Activated CD4-positive, alpha-beta T cell treated with anti-CD3 and anti-CD28 coated beads, Interleukin-2, amount 10 ng/mL, durations not matched to agents 7 days and 5 days (primary cell): ENCODE data around the gene ST3GAL4. TPM values are rescaled to one million over a fixed set of nuclear protein-coding genes. Genes with fewer than 3 reads are reported as not detected.

Source experiments
- CTCF ChIA-PET: fragments of 350-600 bp; sonication (Branson Sonifier 250); formaldehyde crosslinking; loops from one replicate; lab custom pipeline; 2021; ENCODE audit warnings: antibody characterized with exemption; lab: Charles Lee
- POLR2A ChIA-PET: fragments of 350-600 bp; sonication (Branson Sonifier 250); formaldehyde crosslinking; loops from one replicate; lab custom pipeline; 2021; ENCODE audit warnings: antibody characterized with exemption; lab: Charles Lee
- DNase-seq: peaks from one replicate; pipeline ENCODE4 v3.0.0-alpha.2; 2020
- H3K27ac Mint-ChIP-seq: one replicate; pipeline ENCODE4 v1.8.0; 2021; ENCODE audit warnings: mild to moderate bottlenecking, moderate library complexity, mixed read lengths
- H3K27me3 Mint-ChIP-seq: one replicate; pipeline ENCODE4 v1.8.0; 2021; ENCODE audit warnings: mixed read lengths
- H3K36me3 Mint-ChIP-seq: one replicate; pipeline ENCODE4 v1.8.0; 2021; ENCODE audit warnings: low read depth, mixed read lengths
- H3K4me1 Mint-ChIP-seq: one replicate; pipeline ENCODE4 v1.8.0; 2021; ENCODE audit warnings: mixed read lengths
- H3K4me3 Mint-ChIP-seq: one replicate; pipeline ENCODE4 v1.8.0; 2021; ENCODE audit warnings: mild to moderate bottlenecking, moderate library complexity, mixed read lengths
- H3K9me3 Mint-ChIP-seq: one replicate; pipeline ENCODE4 v1.8.0; 2021; ENCODE audit warnings: mixed read lengths
- total RNA-seq, 2 experiments: library from RNA; stranded (reverse); gene quantifications; one replicate each; pipeline ENCODE4 v1.2.3, GENCODE V29; 2021

ST3GAL4 gene
- total RNA-seq, 2 experiments from 2014 or later = 7.5 to 7.6 TPM

GRCh38 chr11:126433989-126434949 lies 78.8 kb downstream of the ST3GAL4 start:
- DNase-seq = no peak
- Mint-ChIP-seq H3K4me3 (no peak overlapping the region), H3K4me1 (no peaks in the 10 kb centered on the region), H3K36me3 (no peaks in the 10 kb centered on the region), H3K27ac (no peak overlapping the region), H3K9me3 (no peaks in the 10 kb centered on the region), H3K27me3 (no peaks in the 10 kb centered on the region)
- POLR2A ChIA-PET = no interaction called here
- CTCF ChIA-PET = interaction anchor here (0.8 kb wide), 1 partner anchor 47 kb away, joined by 3 read pairs; no protein-coding TSS in a partner anchor

- CTCF ChIA-PET = no interaction called here
- no peak overlapping the region for H3K27ac Mint-ChIP-seq
- POLR2A ChIA-PET = no interaction called here
- no peaks in the 10 kb centered on the region for H3K9me3 Mint-ChIP-seq
- H3K4me1 Mint-ChIP-seq = no peaks in the 10 kb centered on the region
- no peak overlapping the region for H3K4me3 Mint-ChIP-seq
- H3K36me3 Mint-ChIP-seq = no peaks in the 10 kb centered on the region
- H3K27me3 Mint-ChIP-seq = no peaks in the 10 kb centered on the region
- DNase-seq = no peak
These were observed 79.5 kb downstream of the ST3GAL4 start for GRCh38 chr11:126434950-126435335.

GRCh38 chr11:126436209-126436755 lies 80.8 kb downstream of the ST3GAL4 start:
- peaks cover 4% of the 10 kb centered on the region for H3K4me1 Mint-ChIP-seq
- ChIA-PET CTCF (no interaction called here), POLR2A (no interaction called here)
- no peaks in the 10 kb centered on the region for H3K36me3 Mint-ChIP-seq
- H3K27me3 Mint-ChIP-seq = peaks cover 5% of the 10 kb centered on the region
- no peaks in the 10 kb centered on the region for H3K9me3 Mint-ChIP-seq
- no peak overlapping the region for H3K4me3 Mint-ChIP-seq
- no peak overlapping the region for H3K27ac Mint-ChIP-seq
- no peak for DNase-seq

- no peak overlapping the region for H3K4me3 Mint-ChIP-seq
- ChIA-PET POLR2A (no interaction called here), CTCF (no interaction called here)
These were observed 82.2 kb downstream of the ST3GAL4 start for GRCh38 chr11:126437731-126438130.

DNA sequence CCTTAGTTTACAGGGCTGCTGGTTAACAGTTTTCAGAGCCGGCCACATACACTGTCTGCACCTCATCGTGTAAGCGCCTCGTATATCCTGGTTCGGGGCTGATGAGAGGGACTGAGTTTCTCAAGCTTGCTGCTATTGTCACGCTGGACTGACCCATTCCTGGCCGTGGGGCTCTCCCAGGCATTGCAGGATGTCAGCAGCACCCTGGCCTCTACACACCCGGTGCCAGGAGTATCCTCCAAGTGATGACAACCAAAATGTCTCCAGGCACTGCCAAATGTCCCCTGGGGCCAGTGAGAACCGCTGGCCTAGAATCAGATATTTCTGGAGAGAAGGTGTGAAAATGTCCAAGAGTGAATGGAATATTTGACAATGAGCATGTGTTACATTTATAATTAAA lies 82.8 kb downstream of the ST3GAL4 start:
- Mint-ChIP-seq H3K36me3 (no peaks in the 10 kb centered on the region), H3K27ac (no peak overlapping the region), H3K27me3 (peaks cover 13% of the 10 kb centered on the region), H3K4me3 (no peak overlapping the region), H3K9me3 (no peaks in the 10 kb centered on the region), H3K4me1 (peaks cover 4% of the 10 kb centered on the region)
- no peak for DNase-seq
- ChIA-PET POLR2A (no interaction called here), CTCF (no interaction called here)

More at GRCh38 chr11:126437731-126438130, 82.2 kb downstream of the ST3GAL4 start:
- no peak for DNase-seq
- Mint-ChIP-seq H3K27ac (no peak overlapping the region), H3K27me3 (peaks cover 9% of the 10 kb centered on the region), H3K36me3 (no peaks in the 10 kb centered on the region), H3K9me3 (no peaks in the 10 kb centered on the region), H3K4me1 (peaks cover 4% of the 10 kb centered on the region)

DNA sequence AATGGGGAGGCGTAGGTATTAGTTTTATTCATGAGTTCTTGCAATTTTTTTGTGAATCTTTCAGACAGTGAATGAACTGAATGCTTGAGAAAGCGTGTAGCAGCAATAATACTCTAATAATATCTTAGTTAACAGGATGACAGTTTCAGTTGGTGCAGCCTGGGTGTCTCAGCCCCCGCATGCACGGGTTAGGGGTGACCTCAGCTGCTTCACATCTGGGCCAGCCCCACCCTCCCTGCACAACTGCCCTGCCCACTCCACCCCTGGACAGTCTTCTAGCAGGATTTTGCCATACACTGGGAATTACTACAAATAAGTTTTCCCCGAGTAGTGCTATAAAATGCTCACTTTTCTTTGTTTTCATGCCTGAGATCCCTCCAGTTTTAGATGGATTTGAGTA lies 83.2 kb downstream of the ST3GAL4 start:
- POLR2A ChIA-PET = no interaction called here
- Mint-ChIP-seq H3K9me3 (no peaks in the 10 kb centered on the region), H3K36me3 (no peaks in the 10 kb centered on the region), H3K27me3 (peaks cover 15% of the 10 kb centered on the region), H3K4me3 (no peak overlapping the region), H3K4me1 (peaks cover 4% of the 10 kb centered on the region), H3K27ac (no peak overlapping the region)
- CTCF ChIA-PET = no interaction called here
- DNase-seq = no peak

DNA sequence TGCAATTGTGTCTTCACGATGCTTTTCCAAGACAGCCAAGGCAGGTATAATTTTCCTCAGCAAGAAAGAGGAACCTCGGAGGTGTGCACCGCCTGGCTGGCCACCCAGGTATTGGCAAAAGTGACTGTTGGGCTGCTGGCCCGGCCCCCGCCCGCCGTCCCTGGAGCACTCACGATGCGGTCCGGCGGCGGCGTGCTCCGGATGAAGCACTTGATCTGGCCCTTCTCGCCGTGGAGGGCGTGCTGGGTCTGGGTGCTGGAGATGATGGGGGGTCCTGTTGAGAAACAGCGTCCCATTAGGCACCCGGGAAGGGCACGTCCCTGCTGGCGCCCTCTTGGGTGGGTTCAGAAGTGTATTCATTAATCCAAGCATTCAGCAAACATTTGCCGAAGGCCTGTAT lies 84.8 kb downstream of the ST3GAL4 start:
- Mint-ChIP-seq H3K4me1 (peaks cover 4% of the 10 kb centered on the region), H3K4me3 (no peak overlapping the region), H3K9me3 (no peaks in the 10 kb centered on the region), H3K27ac (no peak overlapping the region), H3K27me3 (peaks cover 15% of the 10 kb centered on the region), H3K36me3 (no peaks in the 10 kb centered on the region)
- CTCF ChIA-PET = interaction anchor here (0.9 to 1.1 kb wide), 6 partner anchors 19 to 550 kb away, joined by 3 to 4 read pairs (median 4); no protein-coding TSS in a partner anchor
- no peak for DNase-seq
- POLR2A ChIA-PET = no interaction called here

GRCh38 chr11:126440792-126441514 lies 85.5 kb downstream of the ST3GAL4 start:
- DNase-seq = peak; percentile 80
- ChIA-PET POLR2A (no interaction called here), CTCF (interaction anchor here (0.5 to 1.3 kb wide), 12 partner anchors 9 to 549 kb away, joined by 3 to 7 read pairs (median 4); no protein-coding TSS in a partner anchor)
- no peak overlapping the region for H3K4me3 Mint-ChIP-seq
- H3K36me3 Mint-ChIP-seq = no peaks in the 10 kb centered on the region
- H3K27ac Mint-ChIP-seq = no peak overlapping the region
- peaks cover 4% of the 10 kb centered on the region for H3K4me1 Mint-ChIP-seq
- H3K9me3 Mint-ChIP-seq = no peaks in the 10 kb centered on the region
- H3K27me3 Mint-ChIP-seq = peaks cover 15% of the 10 kb centered on the region

DNA sequence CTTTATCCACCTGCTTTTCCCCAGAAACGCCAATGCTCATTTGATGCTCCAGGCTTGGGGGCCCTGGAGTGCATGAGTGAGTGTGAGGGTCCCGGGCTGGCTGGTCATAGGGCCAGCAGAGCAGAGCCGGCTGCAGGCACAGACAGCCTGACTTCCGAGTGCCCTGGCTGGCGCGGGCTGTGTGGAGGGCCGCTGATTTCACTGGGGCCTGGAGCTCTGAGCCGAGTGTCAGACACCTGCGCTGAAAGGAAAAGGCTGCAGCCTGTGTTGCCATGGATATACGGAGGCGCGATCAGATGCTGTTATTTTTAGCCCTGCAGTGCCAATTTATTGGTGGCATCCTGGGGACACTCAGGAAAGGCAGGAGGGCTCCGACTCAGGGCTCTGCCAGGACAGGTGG lies 87.6 kb downstream of the ST3GAL4 start:
- Mint-ChIP-seq H3K4me3 (no peak overlapping the region), H3K9me3 (no peaks in the 10 kb centered on the region), H3K27me3 (peaks cover 15% of the 10 kb centered on the region), H3K27ac (no peak overlapping the region), H3K36me3 (no peaks in the 10 kb centered on the region), H3K4me1 (peaks cover 4% of the 10 kb centered on the region)
- no peak for DNase-seq
- CTCF ChIA-PET = interaction anchor here (1.1 to 3.2 kb wide), 4 partner anchors 16 to 42 kb away, joined by 3 to 11 read pairs (median 6); no protein-coding TSS in a partner anchor
- POLR2A ChIA-PET = no interaction called here

DNA sequence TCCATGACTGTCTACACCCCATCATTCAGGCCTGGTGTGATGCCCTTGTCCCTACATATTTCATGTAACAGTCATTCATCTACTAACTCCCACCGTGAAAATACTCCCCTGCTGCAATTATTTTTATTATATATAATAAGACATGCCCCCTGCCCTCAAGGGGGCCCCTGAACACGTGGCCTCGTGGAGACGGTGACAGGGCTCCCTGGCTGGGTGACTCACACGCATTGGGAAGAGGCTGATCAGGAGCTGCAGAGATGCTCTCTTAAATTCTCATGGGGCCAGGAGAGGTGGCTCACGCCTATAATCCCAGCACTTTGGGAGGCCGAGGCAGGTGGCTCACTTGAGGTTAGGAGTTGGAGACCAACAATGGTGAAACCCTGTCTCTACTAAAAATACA lies 88.6 kb downstream of the ST3GAL4 start:
- no peak for DNase-seq
- peaks cover 15% of the 10 kb centered on the region for H3K27me3 Mint-ChIP-seq
- H3K36me3 Mint-ChIP-seq = no peaks in the 10 kb centered on the region
- no peak overlapping the region for H3K4me3 Mint-ChIP-seq
- H3K27ac Mint-ChIP-seq = no peak overlapping the region
- POLR2A ChIA-PET = no interaction called here
- no peaks in the 10 kb centered on the region for H3K9me3 Mint-ChIP-seq
- CTCF ChIA-PET = interaction anchor here (0.6 to 3.2 kb wide), 4 partner anchors 15 to 262 kb away, joined by 3 to 8 read pairs (median 5); no protein-coding TSS in a partner anchor
- H3K4me1 Mint-ChIP-seq = peaks cover 4% of the 10 kb centered on the region

GRCh38 chr11:126446581-126446980 lies 91.1 kb downstream of the ST3GAL4 start:
- Mint-ChIP-seq H3K9me3 (peaks cover 16% of the 10 kb centered on the region), H3K4me1 (no peaks in the 10 kb centered on the region), H3K4me3 (no peak overlapping the region), H3K27me3 (peaks cover 8% of the 10 kb centered on the region), H3K27ac (no peak overlapping the region), H3K36me3 (peaks cover 3% of the 10 kb centered on the region)
- ChIA-PET POLR2A (no interaction called here), CTCF (no interaction called here)
- no peak for DNase-seq

DNA sequence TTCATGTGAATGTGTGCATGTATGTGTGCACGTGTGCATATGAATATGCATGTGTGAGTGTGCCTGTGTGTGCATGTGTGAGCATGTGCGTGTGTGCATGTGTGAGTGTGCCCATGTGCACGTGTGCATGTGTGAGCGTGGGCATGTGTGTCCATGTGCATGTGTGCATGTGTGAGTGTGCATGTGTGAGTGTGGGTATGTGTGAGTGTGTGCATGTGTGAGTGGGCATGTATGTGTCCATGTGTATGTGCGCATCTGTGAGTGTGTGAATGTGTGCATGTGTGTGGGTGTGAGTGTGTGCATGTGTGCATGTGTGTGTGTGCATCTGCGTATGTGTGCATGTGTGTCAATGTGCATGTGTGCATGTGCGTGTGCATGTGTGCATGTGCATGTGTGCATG lies 94.7 kb downstream of the ST3GAL4 start:
- peaks cover 3% of the 10 kb centered on the region for H3K36me3 Mint-ChIP-seq
- ChIA-PET POLR2A (no interaction called here), CTCF (no interaction called here)
- H3K27ac Mint-ChIP-seq = peak overlapping the region; percentile 7
- no peak for DNase-seq
- H3K27me3 Mint-ChIP-seq = no peaks in the 10 kb centered on the region
- H3K4me3 Mint-ChIP-seq = no peak overlapping the region
- H3K9me3 Mint-ChIP-seq = peaks cover 16% of the 10 kb centered on the region
- H3K4me1 Mint-ChIP-seq = no peaks in the 10 kb centered on the region
